Uterus (tissue), 4 donors: ENCODE data around the gene ADAMTS18. TPM values are rescaled to one million over a fixed set of nuclear protein-coding genes. Genes with fewer than 3 reads are reported as not detected.

Experiments
- DNase-seq, 2 donors: peaks; one replicate each; pipeline ENCODE4 v3.0.0-alpha.2; 2019 to 2020
- H3K27ac ChIP-seq, 2 donors: fragments of 200-600 bp; sonication (generic); 1 replicate in 1 of 2; 2 replicates in 1 of 2; pipeline ENCODE4 v1.5.1; 2016 to 2018
- H3K27me3 ChIP-seq, 2 donors: fragments of 200-600 bp; sonication (generic); one replicate each; pipeline ENCODE4 v1.5.1; 2018 to 2019; ENCODE audit warnings: control low read depth in 1 of 2
- H3K36me3 ChIP-seq, 2 donors: fragments of 200-600 bp; sonication (generic); one replicate each; pipeline ENCODE4 v1.5.1; 2019; ENCODE audit warnings: control low read depth in 1 of 2
- H3K4me1 ChIP-seq, 2 donors: fragments of 200-600 bp; sonication (generic); one replicate each; pipeline ENCODE4 v1.5.1; 2018 to 2019; ENCODE audit warnings: control low read depth in 1 of 2
- H3K4me3 ChIP-seq, 2 donors: fragments of 200-600 bp; sonication (generic); 1 replicate in 1 of 2; 2 replicates in 1 of 2; pipeline ENCODE4 v1.5.1; 2018 to 2019; ENCODE audit warnings: mild to moderate bottlenecking in 1 of 2
- H3K9me3 ChIP-seq, 2 donors: fragments of 200-600 bp; sonication (generic); one replicate each; pipeline ENCODE4 v1.5.1; 2019; ENCODE audit warnings: control low read depth in 1 of 2
- CTCF ChIP-seq, 4 experiments: fragments of 200-600 bp in 2 of 4; fragments of 450-650 bp in 2 of 4; sonication (generic) in 2 of 4; IDR thresholded peaks; one replicate each; pipeline ENCODE4 v1.5.1; 2016 to 2019; ENCODE audit warnings: antibody characterized with exemption in 4 of 4, mild to moderate bottlenecking in 2 of 4, moderate library complexity in 1 of 4
- POLR2A ChIP-seq, 2 donors: fragments of 450-650 bp; IDR thresholded peaks; one replicate each; pipeline ENCODE4 v1.6.1; 2016; ENCODE audit warnings: antibody characterized with exemption in 2 of 2, mild to moderate bottlenecking in 1 of 2, moderate library complexity in 1 of 2
- intact Hi-C: fragments of 100-400 bp; cut with DNase I; formaldehyde crosslinking; loops from one replicate; pipeline ENCODE4 v1.15.1; 2023; ENCODE audit warnings: low total_unique reads
- total RNA-seq, 4 donors: library from RNA; depleted of rRNA in 3 of 4; stranded (reverse); fragments of >200 nt in 3 of 4; gene quantifications; one replicate each; pipeline versions ENCODE4 v1.1.0 to v1.2.4, GENCODE V29; 2014 to 2023
- donor health status: DM: yes; HTN: yes; CAD: no.

The ADAMTS18 gene
- total RNA-seq, 4 donors from 2014 or later = 3.5 to 5.3 TPM; not detected in 2

- TF ChIP-seq POLR2A (IDR thresholded peaks at IDR 0.05) = no peak
- intact Hi-C loops = no loop called here
- Histone ChIP-seq H3K27me3 (no peaks in the 10 kb centered on the region), H3K9me3 (no peaks in the 10 kb centered on the region), H3K27ac (no peak overlapping the region), H3K4me1 (no peaks in the 10 kb centered on the region), H3K4me3 (no peak overlapping the region), H3K36me3 (no peaks in the 10 kb centered on the region)
- no peak for DNase-seq
These were observed 130.0 kb downstream of the ADAMTS18 start for GRCh38 chr16:77304877-77305276.

GRCh38 chr16:77304134-77304533 is 130.7 kb downstream of the ADAMTS18 start:
- TF ChIP-seq CTCF (IDR thresholded peaks at IDR 0.05) = no peak
- TF ChIP-seq POLR2A (IDR thresholded peaks at IDR 0.05) = no peak
- no peak for DNase-seq
- intact Hi-C loops = no loop called here

GRCh38 chr16:77302674-77303073 is 132.2 kb downstream of the ADAMTS18 start:
- no peaks in the 10 kb centered on the region for H3K9me3 ChIP-seq
- no peak overlapping the region for H3K27ac ChIP-seq
- no peaks in the 10 kb centered on the region for H3K36me3 ChIP-seq
- H3K4me3 ChIP-seq = no peak overlapping the region
- intact Hi-C loops = no loop called here
- TF ChIP-seq POLR2A (IDR thresholded peaks at IDR 0.05) = no peak
- TF ChIP-seq CTCF (IDR thresholded peaks at IDR 0.05) = no peak
- H3K4me1 ChIP-seq = no peaks in the 10 kb centered on the region
- H3K27me3 ChIP-seq = no peaks in the 10 kb centered on the region
- no peak for DNase-seq

More at GRCh38 chr16:77304134-77304533, 130.7 kb downstream of the ADAMTS18 start:
- Histone ChIP-seq H3K27me3 (no peaks in the 10 kb centered on the region), H3K4me1 (no peaks in the 10 kb centered on the region), H3K27ac (no peak overlapping the region), H3K4me3 (no peak overlapping the region), H3K36me3 (no peaks in the 10 kb centered on the region), H3K9me3 (no peaks in the 10 kb centered on the region)

GRCh38 chr16:77302249-77302648 is 132.6 kb downstream of the ADAMTS18 start:
- no peak for DNase-seq

GRCh38 chr16:77300256-77300655 is 134.6 kb downstream of the ADAMTS18 start:
- TF ChIP-seq CTCF (IDR thresholded peaks at IDR 0.05) (no peak), POLR2A (IDR thresholded peaks at IDR 0.05) (no peak)
- H3K27ac ChIP-seq = no peak overlapping the region
- no peaks in the 10 kb centered on the region for H3K27me3 ChIP-seq
- intact Hi-C loops = no loop called here
- H3K9me3 ChIP-seq = no peaks in the 10 kb centered on the region
- no peaks in the 10 kb centered on the region for H3K4me1 ChIP-seq
- H3K4me3 ChIP-seq = no peak overlapping the region
- DNase-seq = no peak
- H3K36me3 ChIP-seq = no peaks in the 10 kb centered on the region

More at GRCh38 chr16:77302249-77302648, 132.6 kb downstream of the ADAMTS18 start:
- Histone ChIP-seq H3K36me3 (no peaks in the 10 kb centered on the region), H3K27ac (no peak overlapping the region), H3K4me1 (no peaks in the 10 kb centered on the region), H3K4me3 (no peak overlapping the region), H3K9me3 (no peaks in the 10 kb centered on the region), H3K27me3 (no peaks in the 10 kb centered on the region)
- intact Hi-C loops = no loop called here
- no peak for TF ChIP-seq CTCF (IDR thresholded peaks at IDR 0.05)
- no peak for TF ChIP-seq POLR2A (IDR thresholded peaks at IDR 0.05)

- TF ChIP-seq CTCF (IDR thresholded peaks at IDR 0.05) = no peak
- no peak for TF ChIP-seq POLR2A (IDR thresholded peaks at IDR 0.05)
- Histone ChIP-seq H3K36me3 (no peaks in the 10 kb centered on the region), H3K27ac (no peak overlapping the region), H3K27me3 (no peaks in the 10 kb centered on the region), H3K9me3 (no peaks in the 10 kb centered on the region), H3K4me1 (no peaks in the 10 kb centered on the region), H3K4me3 (no peak overlapping the region)
- DNase-seq = no peak
- intact Hi-C loops = no loop called here
These were observed 135.4 kb downstream of the ADAMTS18 start for GRCh38 chr16:77299395-77299794.
